ENCODE results near the gene ATP4A.

GRCh38 chr19:35546532-35546931 is 16.9 kb downstream of the ATP4A start:
- TF ChIP-seq CTCF (conservative IDR thresholded peaks at IDR 0.05) (no peak), ZFX (IDR thresholded peaks at IDR 0.05) (no peak)

Data from C4-2B (cell line).